IMR-90 (cell line): ENCODE measurements around the gene TMPRSS3. TPM values are rescaled to one million over a fixed set of nuclear protein-coding genes. Genes with fewer than 3 reads are reported as not detected.

Experiments
- ATAC-seq: fragments of 200-7000 bp; cut with Tn5 transposase; 2 replicates; pipeline ENCODE4 v1.9.1; 2020; ENCODE audit warnings: low read depth, mild to moderate bottlenecking, moderate library complexity
- BruUV-seq: library from RNA; stranded (reverse); fragments of 400-500 nt; replicated peaks from 2 replicates; lab custom pipeline; 2021; lab: Mats Ljungman, UMichigan
- CTCF ChIA-PET: fragments of 300-600 bp; formaldehyde crosslinking; extraction: SDS; loops from one replicate; lab custom pipeline; 2021; ENCODE audit warnings: antibody characterized with exemption; lab: Yijun Ruan, JAX
- POLR2A ChIA-PET: fragments of 300-600 bp; sonication (Branson Sonifier 250); formaldehyde crosslinking; loops from one replicate; lab custom pipeline; 2022; ENCODE audit warnings: antibody characterized with exemption; ENCODE audit not compliant: unreplicated experiment; lab: Charles Lee
- DNase-seq: peaks from one replicate; pipeline ENCODE4 v3.0.0; 2013
- H2AFZ ChIP-seq: replicated peaks from 2 replicates; pipeline ENCODE3; 2013; ENCODE audit warnings: low read length, mild to moderate bottlenecking; ENCODE audit not compliant: poor library complexity
- H2AK5ac ChIP-seq: 2 replicates; pipeline ENCODE4 v1.6.1; 2013; ENCODE audit warnings: low read depth, low read length, inconsistent platforms
- H2AK9ac ChIP-seq: replicated peaks from 2 replicates; pipeline ENCODE3; 2013; ENCODE audit warnings: mild to moderate bottlenecking, low read depth, low read length, moderate library complexity; ENCODE audit not compliant: poor library complexity
- H2BK120ac ChIP-seq: 2 replicates; pipeline ENCODE4 v1.6.1; 2013; ENCODE audit warnings: low read depth, low read length, inconsistent platforms
- H2BK15ac ChIP-seq: 3 replicates; pipeline ENCODE4 v1.6.1; 2013; ENCODE audit warnings: low read depth, low read length, inconsistent platforms
- H2BK20ac ChIP-seq: 2 replicates; pipeline ENCODE4 v1.6.1; 2013; ENCODE audit warnings: low read depth, mild to moderate bottlenecking, inconsistent platforms, low read length, moderate library complexity
- H2BK5ac ChIP-seq: 2 replicates; pipeline ENCODE4 v1.6.1; 2013; ENCODE audit warnings: mild to moderate bottlenecking, low read depth, low read length, inconsistent platforms; ENCODE audit not compliant: poor library complexity, severe bottlenecking
- H3K14ac ChIP-seq: replicated peaks from 2 replicates; pipeline ENCODE4 v1.6.1; 2013; ENCODE audit warnings: low read depth, low read length, inconsistent platforms
- H3K18ac ChIP-seq: 2 replicates; pipeline ENCODE4 v1.6.1; 2013; ENCODE audit warnings: low read depth, low read length, control low read depth
- H3K23ac ChIP-seq: 2 replicates; pipeline ENCODE4 v1.6.1; 2013; ENCODE audit warnings: low read depth, low read length, inconsistent platforms
- H3K27ac ChIP-seq: 2 replicates; pipeline ENCODE4 v1.5.1; 2013; ENCODE audit warnings: mild to moderate bottlenecking, control low read depth, low read length; ENCODE audit not compliant: insufficient read depth
- H3K27me3 ChIP-seq: 2 replicates; pipeline ENCODE4 v1.6.1; 2013; ENCODE audit warnings: low read length; ENCODE audit not compliant: control insufficient read depth, insufficient read depth
- H3K36me3 ChIP-seq: 2 replicates; pipeline ENCODE4 v1.6.1; 2013; ENCODE audit warnings: low read length, mixed read lengths; ENCODE audit not compliant: control insufficient read depth, insufficient read depth
- H3K4ac ChIP-seq: 2 replicates; pipeline ENCODE4 v1.6.1; 2013; ENCODE audit warnings: low read depth, low read length, inconsistent platforms
- H3K4me1 ChIP-seq: 2 replicates; pipeline ENCODE4 v1.6.1; 2013; ENCODE audit warnings: low read length, mixed read lengths; ENCODE audit not compliant: control insufficient read depth, insufficient read depth
- H3K4me2 ChIP-seq: 2 replicates; pipeline ENCODE4 v1.6.1; 2013; ENCODE audit warnings: low read depth, mild to moderate bottlenecking, control low read depth, low read length, moderate library complexity
- H3K4me3 ChIP-seq: 2 replicates; pipeline ENCODE4 v1.5.1; 2013; ENCODE audit warnings: low read depth, mild to moderate bottlenecking, control low read depth, low read length, moderate library complexity; ENCODE audit not compliant: insufficient read depth
- H3K56ac ChIP-seq: 2 replicates; pipeline ENCODE4 v1.6.1; 2013; ENCODE audit warnings: low read length, inconsistent platforms; ENCODE audit not compliant: insufficient read depth; ENCODE audit errors: extremely low read depth
- H3K79me1 ChIP-seq, 2 experiments: 2 replicates each; pipeline ENCODE4 v1.6.1; 2013; ENCODE audit warnings: low read length in 2 of 2, inconsistent platforms in 1 of 2, low read depth in 1 of 2
- H3K9ac ChIP-seq: 2 replicates; pipeline ENCODE4 v1.6.1; 2013; ENCODE audit warnings: low read depth, low read length, control low read depth
- H3K9me1 ChIP-seq: 2 replicates; pipeline ENCODE4 v1.6.1; 2013; ENCODE audit warnings: low read length, inconsistent platforms; ENCODE audit not compliant: insufficient read depth
- H3K9me3 ChIP-seq: 2 replicates; pipeline ENCODE4 v1.6.1; 2013; ENCODE audit warnings: low read length; ENCODE audit not compliant: control insufficient read depth, insufficient read depth
- H4K20me1 ChIP-seq: 2 replicates; pipeline ENCODE4 v1.6.1; 2013; ENCODE audit warnings: low read length, inconsistent platforms; ENCODE audit not compliant: insufficient read depth
- H4K5ac ChIP-seq: 2 replicates; pipeline ENCODE4 v1.6.1; 2013; ENCODE audit warnings: mild to moderate bottlenecking, low read depth, low read length, control low read depth
- H4K8ac ChIP-seq, 2 experiments: 2 replicates each; pipeline ENCODE4 v1.6.1; 2013; ENCODE audit warnings: low read depth in 2 of 2, low read length in 2 of 2, control low read depth in 1 of 2, inconsistent platforms in 1 of 2
- H4K91ac ChIP-seq: 2 replicates; pipeline ENCODE4 v1.6.1; 2013; ENCODE audit warnings: low read depth, low read length, inconsistent platforms; ENCODE audit not compliant: insufficient read depth
- CEBPB ChIP-seq: IDR thresholded peaks from 2 replicates; pipeline ENCODE4 v1.6.1; 2012; ENCODE audit warnings: low read depth, low read length, improper control_type of control experiment
- FOS ChIP-seq: fragments of 150-350 bp; IDR thresholded peaks from 2 replicates; pipeline ENCODE4 v1.6.1; 2016; ENCODE audit warnings: low read depth, low read length
- MAFK ChIP-seq: IDR thresholded peaks from 2 replicates; pipeline ENCODE4 v1.6.1; 2012; ENCODE audit warnings: low read depth, low read length, improper control_type of control experiment
- MAZ ChIP-seq: IDR thresholded peaks from 2 replicates; pipeline ENCODE4 v1.6.1; 2012; ENCODE audit warnings: low read depth, mild to moderate bottlenecking, low read length, improper control_type of control experiment, moderate library complexity, borderline replicate concordance
- NFE2L2 ChIP-seq: fragments of 150-350 bp; IDR thresholded peaks from 2 replicates; pipeline ENCODE4 v1.6.1; 2016; ENCODE audit warnings: low read depth, mild to moderate bottlenecking, low read length
- POLR2A ChIP-seq: IDR thresholded peaks from 2 replicates; pipeline ENCODE4 v1.6.1; 2012; ENCODE audit warnings: mild to moderate bottlenecking, low read depth, low read length
- RCOR1 ChIP-seq: IDR thresholded peaks from 2 replicates; pipeline ENCODE4 v1.6.1; 2012; ENCODE audit warnings: mild to moderate bottlenecking, low read length, improper control_type of control experiment; ENCODE audit not compliant: insufficient replicate concordance
- WGBS, 2 experiments: methylation state at CpG; one replicate each; pipeline versions ENCODE4 v1.1.5 to v1.1.7; 2013; ENCODE audit warnings: missing lambda C conversion rate in 2 of 2; ENCODE audit not compliant: insufficient read length in 1 of 2; ENCODE audit errors: extremely low coverage in 2 of 2; 5-methylcytosine and 5-hydroxymethylcytosine counted together
- dilution Hi-C: fragments of 300-500 bp; cut with HindIII; formaldehyde crosslinking; loops from one replicate; pipeline ENCODE4 v1.14.3; 2018; ENCODE audit warnings: low sequenced_read_pairs; ENCODE audit not compliant: unreplicated experiment
- in situ Hi-C: fragments of 300-500 bp; cut with MboI; formaldehyde crosslinking; loops from 3 replicates; pipeline ENCODE4 v1.14.3; 2019; ENCODE audit warnings: low sequenced_read_pairs, inconsistent platforms, mixed read lengths
- intact Hi-C: fragments of 100-400 bp; cut with micrococcal nuclease; formaldehyde crosslinking; loops from 2 replicates; pipeline ENCODE4 v1.10.0; 2022
- polyA plus RNA-seq, 3 experiments: library from polyadenylated mRNA; depleted of rRNA; stranded (reverse); fragments of >200 nt; gene quantifications; 2 replicates each; pipeline ENCODE4 v1.2.3, GENCODE V29; 2012; ENCODE audit warnings: low replicate concordance in 1 of 3
- total RNA-seq: library from RNA; depleted of rRNA; stranded (reverse); fragments of >200 nt; gene quantifications from 2 replicates; pipeline ENCODE4 v1.2.3, GENCODE V29; 2012

TMPRSS3 gene
- total and polyA plus RNA-seq, 2 of the 4 experiments (the other 2 are of a cell fraction) = not detected

- CTCF ChIA-PET = no interaction called here
- Histone ChIP-seq H3K9ac (no peak overlapping the region), H3K23ac (no peak overlapping the region), H3K27ac (no peak overlapping the region), H2BK15ac (no peak overlapping the region), H3K36me3 (no peaks in the 10 kb centered on the region), H2BK5ac (no peak overlapping the region), H3K14ac (no peak overlapping the region), H3K4ac (no peak overlapping the region), H2AFZ (no peak overlapping the region), H4K5ac (no peak overlapping the region), H4K20me1 (no peaks in the 10 kb centered on the region), H3K56ac (no peak overlapping the region), H3K79me1 (no peaks in the 10 kb centered on the region), H4K91ac (no peak overlapping the region), H3K18ac (no peak overlapping the region), H2AK5ac (no peak overlapping the region), H3K4me2 (no peak overlapping the region), H4K8ac (no peak overlapping the region), H2BK120ac (no peak overlapping the region), H3K9me1 (no peaks in the 10 kb centered on the region), H3K4me1 (no peaks in the 10 kb centered on the region), H3K27me3 (peaks cover 27% of the 10 kb centered on the region; the same call in 1 of the 2 replicates), H2BK20ac (no peak overlapping the region), H2AK9ac (no peak overlapping the region), H3K9me3 (peaks cover 3% of the 10 kb centered on the region; the same call in 1 of the 2 replicates), H3K4me3 (no peak overlapping the region)
- DNase-seq (no peak), ATAC-seq (no peak)
- intact Hi-C loops = no loop called here
- BruUV-seq = no TSS peak
- dilution Hi-C loops = no loop called here
- in situ Hi-C loops = no loop called here
- WGBS, 2 experiments = no CpG with 5 or more reads among the region's 8 CpGs
- no peak for TF ChIP-seq FOS
- TF ChIP-seq CEBPB = no peak
- no peak for TF ChIP-seq NFE2L2
- no peak for TF ChIP-seq MAFK
- no peak for TF ChIP-seq POLR2A
- TF ChIP-seq MAZ = no peak
- TF ChIP-seq RCOR1 = no peak
- POLR2A ChIA-PET = no interaction called here
These were observed 17.4 kb downstream of the TMPRSS3 start for GRCh38 chr21:42378418-42378817.
